A549 (cell line): Measurements from ENCODE around the gene AKAP6.

Source experiments
- CHD4 ChIP-seq: fragments of 200-600 bp; sonication (generic); IDR thresholded peaks from 2 replicates; pipeline ENCODE4 v1.6.1; 2016; ENCODE audit warnings: antibody characterized with exemption, mild to moderate bottlenecking, borderline replicate concordance
- HDAC2 ChIP-seq: fragments of 200-600 bp; sonication (generic); IDR thresholded peaks from 2 replicates; pipeline ENCODE4 v1.6.1; 2016
- MAFK ChIP-seq: fragments of 450-650 bp; IDR thresholded peaks from 2 replicates; pipeline ENCODE4 v1.6.1; 2014; ENCODE audit not compliant: partially characterized antibody
- NFE2L2 ChIP-seq: fragments of 150-350 bp; conservative IDR thresholded peaks from 2 replicates; pipeline ENCODE4 v1.6.1; 2014; ENCODE audit warnings: low read length
- RAD21 ChIP-seq, 2 experiments: fragments of >200 bp in 1 of 2; sonication (Bioruptor Twin) in 1 of 2; formaldehyde crosslinking in 1 of 2; IDR thresholded peaks in 1 of 2; conservative IDR thresholded peaks in 1 of 2; 2 replicates in 1 of 2; 3 replicates in 1 of 2; pipeline ENCODE4 v1.6.1; 2012 to 2018; ENCODE audit warnings: inconsistent platforms in 1 of 2
- RNF2 ChIP-seq: fragments of 200-600 bp; sonication (generic); IDR thresholded peaks from 2 replicates; pipeline ENCODE4 v1.6.1; 2016; ENCODE audit warnings: low read depth, mild to moderate bottlenecking, antibody characterized with exemption, moderate library complexity, borderline replicate concordance
- SREBF2 ChIP-seq: fragments of 450-650 bp; IDR thresholded peaks from 2 replicates; pipeline ENCODE4 v1.6.1; 2014; ENCODE audit warnings: mild to moderate bottlenecking, moderate library complexity
- ZC3H11A ChIP-seq: fragments of 450-650 bp; IDR thresholded peaks from 2 replicates; pipeline ENCODE4 v1.6.1; 2014; ENCODE audit warnings: antibody characterized with exemption, mild to moderate bottlenecking
- TF ChIP-seq, protein P1 (sequence below): fragments of >200 bp; sonication (Bioruptor Twin); formaldehyde crosslinking; IDR thresholded peaks from 3 replicates; pipeline ENCODE4 v1.5.1; 2016
- TF ChIP-seq, protein P2 (sequence below): fragments of 450-650 bp; IDR thresholded peaks from 2 replicates; pipeline ENCODE4 v1.6.1; 2014; ENCODE audit warnings: antibody characterized with exemption
- TF ChIP-seq, protein P3 (sequence below): fragments of 200-600 bp; sonication (generic); IDR thresholded peaks from 2 replicates; pipeline ENCODE4 v1.6.1; 2016; ENCODE audit warnings: antibody characterized with exemption, mild to moderate bottlenecking, moderate library complexity

DNA sequence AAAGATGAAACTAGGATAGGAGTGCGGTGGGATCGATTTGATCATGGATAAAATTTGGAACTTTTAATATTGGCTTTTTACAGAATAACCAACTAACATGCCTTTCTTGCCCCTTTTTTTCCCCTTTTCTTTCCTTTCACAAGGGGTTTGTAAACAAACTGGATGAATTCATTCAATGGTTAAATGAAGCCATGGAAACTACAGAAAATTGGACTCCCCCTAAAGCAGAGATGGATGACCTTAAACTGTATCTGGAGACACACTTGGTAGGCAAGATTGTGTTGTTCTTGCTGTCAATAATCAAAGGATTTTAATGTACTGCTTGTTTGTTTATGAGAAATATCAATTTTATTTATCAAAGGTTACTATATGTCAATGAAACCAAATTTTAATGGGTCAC, 247.9 kb downstream of the AKAP6 start:
- TF ChIP-seq, protein P1, sequence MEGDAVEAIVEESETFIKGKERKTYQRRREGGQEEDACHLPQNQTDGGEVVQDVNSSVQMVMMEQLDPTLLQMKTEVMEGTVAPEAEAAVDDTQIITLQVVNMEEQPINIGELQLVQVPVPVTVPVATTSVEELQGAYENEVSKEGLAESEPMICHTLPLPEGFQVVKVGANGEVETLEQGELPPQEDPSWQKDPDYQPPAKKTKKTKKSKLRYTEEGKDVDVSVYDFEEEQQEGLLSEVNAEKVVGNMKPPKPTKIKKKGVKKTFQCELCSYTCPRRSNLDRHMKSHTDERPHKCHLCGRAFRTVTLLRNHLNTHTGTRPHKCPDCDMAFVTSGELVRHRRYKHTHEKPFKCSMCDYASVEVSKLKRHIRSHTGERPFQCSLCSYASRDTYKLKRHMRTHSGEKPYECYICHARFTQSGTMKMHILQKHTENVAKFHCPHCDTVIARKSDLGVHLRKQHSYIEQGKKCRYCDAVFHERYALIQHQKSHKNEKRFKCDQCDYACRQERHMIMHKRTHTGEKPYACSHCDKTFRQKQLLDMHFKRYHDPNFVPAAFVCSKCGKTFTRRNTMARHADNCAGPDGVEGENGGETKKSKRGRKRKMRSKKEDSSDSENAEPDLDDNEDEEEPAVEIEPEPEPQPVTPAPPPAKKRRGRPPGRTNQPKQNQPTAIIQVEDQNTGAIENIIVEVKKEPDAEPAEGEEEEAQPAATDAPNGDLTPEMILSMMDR: no peak
- TF ChIP-seq MAFK (no peak), HDAC2 (no peak), NFE2L2 (no peak), RNF2 (no peak), ZC3H11A (no peak), RAD21 (conservative IDR thresholded peaks at IDR 0.05 in 1 of 2, IDR thresholded peaks at IDR 0.05 in 1 of 2) (no peak), CHD4 (no peak), SREBF2 (no peak)
- TF ChIP-seq, protein P2, sequence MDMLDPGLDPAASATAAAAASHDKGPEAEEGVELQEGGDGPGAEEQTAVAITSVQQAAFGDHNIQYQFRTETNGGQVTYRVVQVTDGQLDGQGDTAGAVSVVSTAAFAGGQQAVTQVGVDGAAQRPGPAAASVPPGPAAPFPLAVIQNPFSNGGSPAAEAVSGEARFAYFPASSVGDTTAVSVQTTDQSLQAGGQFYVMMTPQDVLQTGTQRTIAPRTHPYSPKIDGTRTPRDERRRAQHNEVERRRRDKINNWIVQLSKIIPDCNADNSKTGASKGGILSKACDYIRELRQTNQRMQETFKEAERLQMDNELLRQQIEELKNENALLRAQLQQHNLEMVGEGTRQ: no peak
- TF ChIP-seq, protein P3, sequence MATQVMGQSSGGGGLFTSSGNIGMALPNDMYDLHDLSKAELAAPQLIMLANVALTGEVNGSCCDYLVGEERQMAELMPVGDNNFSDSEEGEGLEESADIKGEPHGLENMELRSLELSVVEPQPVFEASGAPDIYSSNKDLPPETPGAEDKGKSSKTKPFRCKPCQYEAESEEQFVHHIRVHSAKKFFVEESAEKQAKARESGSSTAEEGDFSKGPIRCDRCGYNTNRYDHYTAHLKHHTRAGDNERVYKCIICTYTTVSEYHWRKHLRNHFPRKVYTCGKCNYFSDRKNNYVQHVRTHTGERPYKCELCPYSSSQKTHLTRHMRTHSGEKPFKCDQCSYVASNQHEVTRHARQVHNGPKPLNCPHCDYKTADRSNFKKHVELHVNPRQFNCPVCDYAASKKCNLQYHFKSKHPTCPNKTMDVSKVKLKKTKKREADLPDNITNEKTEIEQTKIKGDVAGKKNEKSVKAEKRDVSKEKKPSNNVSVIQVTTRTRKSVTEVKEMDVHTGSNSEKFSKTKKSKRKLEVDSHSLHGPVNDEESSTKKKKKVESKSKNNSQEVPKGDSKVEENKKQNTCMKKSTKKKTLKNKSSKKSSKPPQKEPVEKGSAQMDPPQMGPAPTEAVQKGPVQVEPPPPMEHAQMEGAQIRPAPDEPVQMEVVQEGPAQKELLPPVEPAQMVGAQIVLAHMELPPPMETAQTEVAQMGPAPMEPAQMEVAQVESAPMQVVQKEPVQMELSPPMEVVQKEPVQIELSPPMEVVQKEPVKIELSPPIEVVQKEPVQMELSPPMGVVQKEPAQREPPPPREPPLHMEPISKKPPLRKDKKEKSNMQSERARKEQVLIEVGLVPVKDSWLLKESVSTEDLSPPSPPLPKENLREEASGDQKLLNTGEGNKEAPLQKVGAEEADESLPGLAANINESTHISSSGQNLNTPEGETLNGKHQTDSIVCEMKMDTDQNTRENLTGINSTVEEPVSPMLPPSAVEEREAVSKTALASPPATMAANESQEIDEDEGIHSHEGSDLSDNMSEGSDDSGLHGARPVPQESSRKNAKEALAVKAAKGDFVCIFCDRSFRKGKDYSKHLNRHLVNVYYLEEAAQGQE: no peak
